Prostate gland (tissue), 2 donors: ENCODE data around the gene NPLOC4.

Experiments used
- POLR2A ChIP-seq: fragments of 450-650 bp; IDR thresholded peaks from one replicate; pipeline ENCODE4 v1.6.1; 2016; ENCODE audit warnings: antibody characterized with exemption, mild to moderate bottlenecking
- POLR2AphosphoS5 ChIP-seq: sonication (generic); formaldehyde crosslinking; IDR thresholded peaks from one replicate; pipeline ENCODE4 v1.6.1; 2017; ENCODE audit warnings: antibody characterized with exemption
- TF ChIP-seq, protein P1 (sequence below), 4 experiments: fragments of 200-600 bp in 2 of 4; fragments of 450-650 bp in 2 of 4; sonication (generic) in 2 of 4; IDR thresholded peaks; 1 replicate in 3 of 4; 2 replicates in 1 of 4; pipeline ENCODE4 v1.5.1; 2016 to 2019; ENCODE audit warnings: antibody characterized with exemption in 4 of 4, mild to moderate bottlenecking in 2 of 4, moderate library complexity in 2 of 4

GRCh38 chr17:81648013-81648706 is 11.2 kb upstream of the NPLOC4 start:
- TF ChIP-seq, protein P1, sequence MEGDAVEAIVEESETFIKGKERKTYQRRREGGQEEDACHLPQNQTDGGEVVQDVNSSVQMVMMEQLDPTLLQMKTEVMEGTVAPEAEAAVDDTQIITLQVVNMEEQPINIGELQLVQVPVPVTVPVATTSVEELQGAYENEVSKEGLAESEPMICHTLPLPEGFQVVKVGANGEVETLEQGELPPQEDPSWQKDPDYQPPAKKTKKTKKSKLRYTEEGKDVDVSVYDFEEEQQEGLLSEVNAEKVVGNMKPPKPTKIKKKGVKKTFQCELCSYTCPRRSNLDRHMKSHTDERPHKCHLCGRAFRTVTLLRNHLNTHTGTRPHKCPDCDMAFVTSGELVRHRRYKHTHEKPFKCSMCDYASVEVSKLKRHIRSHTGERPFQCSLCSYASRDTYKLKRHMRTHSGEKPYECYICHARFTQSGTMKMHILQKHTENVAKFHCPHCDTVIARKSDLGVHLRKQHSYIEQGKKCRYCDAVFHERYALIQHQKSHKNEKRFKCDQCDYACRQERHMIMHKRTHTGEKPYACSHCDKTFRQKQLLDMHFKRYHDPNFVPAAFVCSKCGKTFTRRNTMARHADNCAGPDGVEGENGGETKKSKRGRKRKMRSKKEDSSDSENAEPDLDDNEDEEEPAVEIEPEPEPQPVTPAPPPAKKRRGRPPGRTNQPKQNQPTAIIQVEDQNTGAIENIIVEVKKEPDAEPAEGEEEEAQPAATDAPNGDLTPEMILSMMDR (IDR thresholded peaks at IDR 0.05) = no peak
- TF ChIP-seq POLR2AphosphoS5 (no peak), POLR2A (no peak)
